ENCODE data around the gene PHF21B.

- TF ChIP-seq POLR2A (IDR thresholded peaks at IDR 0.05) = no peak
- TF ChIP-seq CTCF (IDR thresholded peaks at IDR 0.05) = no peak
- TF ChIP-seq EP300 (IDR thresholded peaks at IDR 0.05) = no peak
Observed at GRCh38 chr22:44919691-44920090, 90.1 kb downstream of the PHF21B start.

Measured in suprapubic skin (tissue), 3 donors.